Measurements from ENCODE around the gene COL5A2.
A peak's percentile ranks its signal among the peaks of the same experiment; 100 is the strongest.

The COL5A2 gene

GRCh38 chr2:189179570-189179950 lies at the start of gene COL5A2:
TSS of gene COL5A2 (minus strand) at chr2:189179761. CDS start at chr2:189179604, 157 bp downstream.
- DNase-seq (ENCODE audit: low spot score) = peak; percentile 38

DNA sequence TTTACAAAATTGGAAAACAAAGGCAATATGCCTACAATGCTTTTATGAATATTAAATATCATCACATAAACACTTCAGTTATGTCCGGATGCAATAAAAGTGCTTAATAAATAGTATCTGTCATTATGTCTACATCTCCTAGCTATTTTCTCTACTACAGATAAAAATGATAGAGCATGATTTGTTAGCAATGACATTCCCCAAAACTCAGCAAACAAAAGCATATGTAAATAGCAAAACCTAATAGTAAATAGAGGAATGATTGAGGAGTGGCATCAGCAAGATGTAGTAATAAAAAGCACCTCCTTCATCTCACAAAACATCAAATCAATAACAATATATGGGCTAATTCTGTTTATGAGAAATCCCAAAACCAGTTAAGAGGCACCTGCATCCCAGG lies 46.5 kb upstream of the COL5A2 start:
- DNase-seq (ENCODE audit: low spot score) = no peak

DNA sequence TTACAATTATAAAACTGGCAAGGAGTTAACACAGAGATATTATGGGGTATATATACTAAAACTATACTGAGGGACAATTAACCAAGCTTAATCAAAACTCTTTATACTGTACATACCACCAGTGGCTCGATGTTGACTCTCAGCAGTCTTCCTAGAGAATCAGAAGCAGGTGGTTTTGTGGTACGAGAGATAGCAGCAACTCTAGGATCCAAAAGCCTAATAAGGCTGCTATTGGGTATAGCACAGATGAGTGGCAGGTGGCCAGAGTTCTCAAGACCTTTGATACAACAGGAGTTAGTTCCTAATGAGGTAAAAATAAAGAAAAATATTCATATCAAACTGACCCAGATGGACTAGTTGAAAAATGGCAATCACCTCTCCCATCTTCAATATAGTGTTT lies 45.5 kb upstream of the COL5A2 start:
- DNase-seq (ENCODE audit: low spot score) = no peak

- no peak for DNase-seq (ENCODE audit: low spot score)
Observed at GRCh38 chr2:189222468-189223105, 43.0 kb upstream of the COL5A2 start.

- no peak for DNase-seq (ENCODE audit: low spot score)
Observed at GRCh38 chr2:189221811-189222467, 42.4 kb upstream of the COL5A2 start.

GRCh38 chr2:189218236-189218635 lies 38.7 kb upstream of the COL5A2 start:
- DNase-seq (ENCODE audit: low spot score) = no peak

- peak; percentile 19 for DNase-seq (ENCODE audit: low spot score)
Observed at GRCh38 chr2:189217541-189217940, 38.0 kb upstream of the COL5A2 start.

DNA sequence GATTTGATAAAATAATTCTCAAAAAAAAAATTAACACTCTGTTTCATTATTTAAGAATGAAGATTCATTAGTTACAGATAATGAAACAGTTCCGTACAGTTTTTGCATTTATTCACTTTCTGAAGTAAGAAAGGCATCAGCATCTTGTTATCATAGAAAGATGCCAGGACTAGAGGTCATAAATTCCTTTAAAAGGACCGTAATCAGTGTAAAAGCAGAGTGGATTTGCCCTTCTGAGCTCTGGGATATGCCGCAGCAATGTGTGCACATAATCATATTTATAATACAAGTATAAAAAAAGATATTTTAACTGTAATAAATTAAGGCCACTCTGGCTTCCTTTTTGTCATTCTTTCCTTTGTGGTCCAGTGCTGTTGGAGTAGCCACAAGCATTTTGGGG lies 37.5 kb upstream of the COL5A2 start:
- no peak for DNase-seq (ENCODE audit: low spot score)

DNA sequence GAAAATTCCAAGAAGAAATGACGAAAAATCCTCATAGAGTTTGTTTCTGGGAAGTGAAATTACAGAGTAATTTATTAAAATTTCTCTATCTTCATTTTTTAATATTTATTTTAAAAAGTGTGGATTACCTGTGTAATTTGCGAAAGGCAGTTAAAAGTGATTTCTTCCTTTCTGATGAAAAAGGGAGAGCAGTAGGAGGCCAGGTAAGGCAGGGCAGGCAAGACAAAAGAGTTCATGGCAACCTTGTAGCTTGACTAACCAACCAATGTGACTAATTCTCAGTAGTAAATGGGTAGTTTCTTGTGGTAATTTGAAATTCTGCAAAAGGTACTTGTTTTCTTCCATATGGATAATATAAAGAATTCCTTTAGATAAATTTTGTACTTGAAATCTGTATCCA lies 34.9 kb upstream of the COL5A2 start:
- no peak for DNase-seq (ENCODE audit: low spot score)

DNA sequence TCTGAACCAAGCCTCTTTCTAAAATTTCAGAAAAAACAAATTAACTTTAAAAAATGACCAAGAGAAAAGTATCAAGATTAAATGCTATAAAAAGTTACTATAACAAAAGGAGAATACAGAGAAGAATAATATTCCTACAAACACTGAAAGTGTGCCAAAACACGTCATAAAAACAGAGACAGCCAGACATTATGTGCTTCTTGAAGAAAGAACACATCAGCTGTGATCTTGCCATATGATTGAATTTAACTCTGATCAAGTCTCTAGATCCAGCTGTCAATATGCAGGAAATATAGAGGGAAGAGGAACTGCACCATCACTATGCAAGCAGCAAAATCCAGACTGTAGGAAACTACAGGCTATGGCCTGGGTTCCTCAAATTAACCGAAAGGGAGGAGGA lies 33.7 kb upstream of the COL5A2 start:
- DNase-seq (ENCODE audit: low spot score) = no peak

- peak; percentile 48 for DNase-seq (ENCODE audit: low spot score)
Observed at GRCh38 chr2:189210250-189211087, 30.9 kb upstream of the COL5A2 start.

- no peak for DNase-seq (ENCODE audit: low spot score)
Observed at GRCh38 chr2:189208254-189208653, 28.7 kb upstream of the COL5A2 start.

DNA sequence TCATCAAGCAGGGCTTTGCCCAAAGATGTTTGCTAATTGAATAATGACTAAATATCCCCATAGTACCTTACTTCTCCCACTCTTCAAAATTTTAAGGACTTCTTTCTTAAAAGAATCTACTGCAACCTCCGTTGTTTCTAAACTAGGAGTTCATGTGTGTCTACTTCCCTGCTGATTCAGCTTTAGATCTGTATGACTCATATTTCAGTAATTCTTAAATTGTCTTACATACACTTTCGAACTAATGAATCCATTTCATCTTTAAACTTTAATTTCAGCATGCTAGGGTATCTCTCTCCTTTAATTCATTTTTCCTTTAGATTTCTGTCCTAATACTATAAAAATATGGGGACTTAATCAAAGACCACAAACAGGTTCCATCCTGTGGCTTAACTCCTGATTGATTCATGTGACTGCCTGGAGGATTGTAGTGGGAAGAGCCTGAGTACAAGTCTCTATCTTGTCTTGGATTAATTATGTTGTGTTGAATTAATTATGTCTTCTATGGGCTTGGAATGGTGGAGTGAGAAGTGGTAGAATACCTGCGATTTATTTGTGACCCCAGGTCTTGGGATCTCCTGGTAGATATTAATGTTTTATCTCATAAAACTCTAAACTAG lies 24.9 kb upstream of the COL5A2 start:
- no peak for DNase-seq (ENCODE audit: low spot score)

DNA sequence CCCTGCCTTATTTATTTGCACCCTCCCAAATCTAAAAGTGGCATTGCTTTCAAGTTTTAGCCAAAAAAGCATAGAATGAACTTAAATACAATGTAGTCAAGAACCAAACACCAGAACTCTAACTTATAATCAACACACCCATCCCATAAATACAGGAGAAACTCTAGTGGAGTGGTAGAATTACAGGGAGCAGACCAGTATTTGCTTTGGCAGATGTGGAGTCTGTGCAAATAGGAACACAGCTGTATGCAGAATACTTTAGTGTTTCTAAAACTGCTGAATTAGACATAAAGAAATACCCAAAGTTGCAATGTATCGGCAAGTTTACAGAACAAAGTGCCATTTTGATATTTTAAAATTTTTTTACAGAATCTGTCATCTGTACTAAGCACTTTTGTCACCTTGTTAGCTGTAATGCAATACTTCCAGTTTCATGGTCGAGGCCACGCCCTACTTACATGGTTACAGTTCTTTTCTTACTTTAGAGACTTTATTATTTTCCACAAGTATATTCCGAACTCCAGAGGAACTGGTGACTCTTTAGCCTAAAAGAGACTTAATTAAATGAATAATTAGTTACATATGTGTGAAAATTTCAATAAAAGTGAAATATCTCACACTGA lies 23.7 kb upstream of the COL5A2 start:
- DNase-seq (ENCODE audit: low spot score) = no peak

DNA sequence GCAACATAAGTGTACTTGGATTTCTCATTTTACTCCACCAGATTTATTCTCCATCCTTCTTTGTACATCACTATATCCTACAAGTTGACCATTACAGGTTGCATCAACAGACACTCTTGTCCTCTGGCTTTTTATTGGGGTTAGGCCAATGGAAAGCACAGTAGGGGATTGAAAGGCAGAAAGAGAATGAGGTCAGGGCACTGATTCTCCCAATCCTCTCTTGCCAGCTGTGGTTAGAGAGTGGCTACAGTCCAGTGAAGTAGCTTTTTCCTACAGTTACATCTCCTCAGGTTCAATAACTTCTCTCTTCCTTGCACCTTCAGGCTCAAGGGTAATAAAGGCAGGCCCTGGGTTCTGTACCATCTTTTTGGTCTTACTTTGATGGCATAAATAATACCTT lies 20.2 kb upstream of the COL5A2 start:
- no peak for DNase-seq (ENCODE audit: low spot score)

DNA sequence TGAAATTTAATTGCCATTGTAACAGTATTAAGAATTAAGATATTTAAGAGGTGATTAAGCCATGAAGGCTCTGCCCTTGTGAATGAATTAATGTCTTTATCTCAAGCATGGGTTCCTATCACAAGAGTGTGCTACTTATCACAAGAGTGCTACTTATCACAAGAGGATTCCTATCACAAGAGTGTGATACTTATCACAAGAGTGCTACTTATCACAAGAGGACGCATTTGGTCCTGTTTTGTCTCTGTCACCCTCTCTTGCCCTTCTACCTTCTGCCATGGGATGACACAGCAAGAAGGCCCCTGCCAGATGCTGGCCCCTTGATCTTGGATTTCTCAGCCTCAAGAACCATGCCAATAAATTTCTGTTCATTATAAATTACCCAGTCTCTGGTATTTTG lies 13.2 kb upstream of the COL5A2 start:
- no peak for DNase-seq (ENCODE audit: low spot score)

DNA sequence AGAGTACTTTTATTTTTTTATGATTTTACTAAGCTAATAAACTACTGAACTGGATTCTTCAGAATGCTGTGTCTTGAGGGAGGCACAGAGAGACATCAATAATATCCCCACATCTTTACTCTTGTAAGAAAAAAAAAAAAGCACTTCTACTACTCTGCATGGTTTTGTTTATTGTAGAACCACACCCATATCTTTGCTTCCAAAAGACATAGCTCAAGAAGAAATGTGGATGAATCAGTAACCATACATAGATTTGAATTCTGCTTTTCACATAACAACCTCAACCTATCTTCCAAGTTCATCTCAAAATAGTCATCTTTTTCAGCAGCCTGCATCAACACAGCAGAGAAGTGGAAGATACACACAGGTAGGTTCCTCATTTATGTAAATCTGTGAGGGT lies 12.2 kb upstream of the COL5A2 start:
- DNase-seq (ENCODE audit: low spot score) = no peak

GRCh38 chr2:189190685-189191084 lies 11.1 kb upstream of the COL5A2 start:
- DNase-seq (ENCODE audit: low spot score) = no peak

DNA sequence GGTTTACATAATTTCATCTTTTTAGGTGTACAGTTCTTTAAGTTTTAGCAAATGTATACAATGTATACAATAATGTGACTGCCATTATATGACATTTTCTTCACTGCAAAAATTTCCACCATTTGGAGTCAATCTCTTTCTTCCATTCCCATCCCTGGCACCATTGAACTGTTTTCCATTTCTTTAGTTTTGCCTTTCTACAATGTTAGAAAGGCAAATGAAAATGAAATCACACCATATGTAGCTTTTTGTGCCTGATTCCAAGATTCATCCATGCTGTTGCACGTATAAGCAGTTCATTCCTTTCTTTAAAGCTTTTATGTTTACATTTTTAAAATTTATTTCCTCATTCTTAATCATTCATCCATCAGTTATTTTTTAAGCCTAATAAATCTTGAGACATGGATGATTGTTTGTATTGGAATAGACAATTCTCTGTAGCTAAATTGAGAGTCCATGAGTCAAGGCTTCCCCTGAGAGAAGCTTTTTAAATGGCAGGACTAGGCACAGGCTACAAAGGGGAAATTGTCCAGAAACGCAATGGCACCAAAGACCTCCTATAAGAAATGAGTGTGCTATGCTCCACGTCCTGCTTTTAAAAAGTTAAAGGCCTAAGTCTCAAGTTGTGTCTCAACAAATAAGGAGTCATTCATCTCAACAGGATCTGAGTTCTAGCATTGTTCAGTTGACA lies 8.7 kb upstream of the COL5A2 start:
- no peak for DNase-seq (ENCODE audit: low spot score)

DNA sequence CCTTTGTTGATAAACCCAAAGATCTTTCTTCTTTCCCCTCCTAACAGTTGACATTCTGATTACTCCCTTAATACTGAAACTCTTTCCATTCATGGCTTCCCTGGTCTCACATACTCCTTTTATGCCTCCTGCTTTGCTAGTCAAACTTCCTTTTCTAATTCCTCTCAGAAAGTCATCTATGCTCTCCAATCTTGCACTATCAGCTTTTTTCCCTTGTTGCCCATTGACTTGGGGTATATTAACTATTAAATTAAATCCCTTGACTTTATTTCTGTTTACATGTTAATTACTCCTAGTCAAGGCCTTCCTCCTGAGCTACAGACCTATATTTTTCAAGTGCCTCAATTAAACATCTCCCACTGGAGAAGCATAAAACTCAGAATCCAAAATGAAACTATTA lies 3.6 kb upstream of the COL5A2 start:
- DNase-seq (ENCODE audit: low spot score) = no peak

DNA sequence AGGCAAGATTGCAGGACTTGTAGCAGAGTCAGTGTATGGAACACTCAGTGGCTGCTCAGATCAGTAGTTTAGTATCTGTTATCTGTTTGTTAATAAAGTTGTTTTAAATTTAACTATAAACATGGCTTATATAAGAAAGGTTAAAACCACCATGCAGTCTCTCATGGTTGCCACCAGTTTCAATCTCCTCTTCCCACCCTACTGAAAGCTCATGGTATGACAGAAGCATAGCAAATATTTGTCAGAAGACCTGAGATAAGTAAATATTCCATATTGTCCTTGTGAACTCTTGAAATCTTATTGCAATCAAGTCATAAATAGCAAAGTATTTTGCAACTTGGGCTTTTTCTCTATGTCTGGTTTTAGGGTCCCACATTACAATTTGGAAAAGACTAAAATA lies 2.1 kb upstream of the COL5A2 start:
- DNase-seq (ENCODE audit: low spot score) = no peak
